Measurements from ENCODE around the gene HSPB1. TPM values are rescaled to one million over a fixed set of nuclear protein-coding genes. Genes with fewer than 3 reads are reported as not detected.

Gene HSPB1
- total and polyA plus RNA-seq, 2 experiments from 2014 or later: 186 to 1,525 TPM

DNA sequence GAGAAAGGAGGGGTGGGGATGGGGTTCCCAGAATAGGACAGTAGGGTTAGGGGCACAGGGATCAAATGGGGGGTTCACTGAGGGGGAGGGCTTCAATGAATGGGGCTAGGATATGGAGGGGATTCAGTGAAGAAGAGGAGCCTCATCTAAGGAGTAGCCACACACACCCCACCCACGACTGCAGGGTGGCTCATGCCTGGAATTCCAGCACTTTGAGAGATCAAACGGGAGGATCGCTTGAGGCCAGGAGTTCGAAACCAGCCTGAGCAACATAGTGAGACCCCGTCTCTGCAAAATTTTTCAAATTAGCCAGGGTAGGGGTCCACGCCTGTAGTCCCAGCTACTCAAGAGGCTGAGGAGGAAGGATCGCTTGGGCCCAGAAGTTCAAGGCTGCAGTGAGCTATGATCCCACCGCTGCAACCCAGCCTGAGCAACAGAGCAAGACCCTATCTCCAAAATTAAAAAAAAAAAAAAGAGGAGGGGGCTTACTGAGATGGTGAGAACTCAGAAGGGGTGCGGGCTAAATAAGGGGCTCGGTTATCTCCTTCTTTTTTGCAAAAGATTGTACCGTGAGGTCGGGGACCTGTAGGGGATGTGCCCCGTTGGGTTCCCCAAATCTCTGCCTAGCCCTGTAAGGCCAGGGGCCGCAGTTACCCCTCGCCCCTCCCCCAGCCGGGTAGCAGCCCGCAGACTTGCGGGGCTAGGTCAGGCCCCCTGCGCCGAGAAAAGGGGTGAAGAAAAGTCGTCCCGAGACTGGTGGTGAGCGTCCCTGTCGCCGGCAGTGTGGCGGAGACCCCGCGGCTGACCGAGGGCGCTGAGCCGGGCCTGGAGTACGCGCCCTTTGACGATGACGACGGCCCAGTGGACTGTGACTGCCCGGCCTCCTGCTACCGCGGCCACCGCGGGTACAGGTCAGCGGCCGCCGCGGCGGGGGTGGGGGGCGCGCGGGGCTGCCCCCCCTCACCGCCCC is 43.1 kb upstream of the HSPB1 start:
- no peaks in the 10 kb centered on the region for H3K4me1 ChIP-seq (ENCODE audit: insufficient read depth)
- H3K4me3 ChIP-seq: no peak overlapping the region
- TF ChIP-seq, protein P1, sequence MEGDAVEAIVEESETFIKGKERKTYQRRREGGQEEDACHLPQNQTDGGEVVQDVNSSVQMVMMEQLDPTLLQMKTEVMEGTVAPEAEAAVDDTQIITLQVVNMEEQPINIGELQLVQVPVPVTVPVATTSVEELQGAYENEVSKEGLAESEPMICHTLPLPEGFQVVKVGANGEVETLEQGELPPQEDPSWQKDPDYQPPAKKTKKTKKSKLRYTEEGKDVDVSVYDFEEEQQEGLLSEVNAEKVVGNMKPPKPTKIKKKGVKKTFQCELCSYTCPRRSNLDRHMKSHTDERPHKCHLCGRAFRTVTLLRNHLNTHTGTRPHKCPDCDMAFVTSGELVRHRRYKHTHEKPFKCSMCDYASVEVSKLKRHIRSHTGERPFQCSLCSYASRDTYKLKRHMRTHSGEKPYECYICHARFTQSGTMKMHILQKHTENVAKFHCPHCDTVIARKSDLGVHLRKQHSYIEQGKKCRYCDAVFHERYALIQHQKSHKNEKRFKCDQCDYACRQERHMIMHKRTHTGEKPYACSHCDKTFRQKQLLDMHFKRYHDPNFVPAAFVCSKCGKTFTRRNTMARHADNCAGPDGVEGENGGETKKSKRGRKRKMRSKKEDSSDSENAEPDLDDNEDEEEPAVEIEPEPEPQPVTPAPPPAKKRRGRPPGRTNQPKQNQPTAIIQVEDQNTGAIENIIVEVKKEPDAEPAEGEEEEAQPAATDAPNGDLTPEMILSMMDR (IDR thresholded peaks at IDR 0.05; ENCODE audit: poor library complexity): no peak
- TF ChIP-seq EZH2 (IDR thresholded peaks at IDR 0.05; ENCODE audit: borderline replicate concordance): no peak
- TF ChIP-seq EZH2phosphoT487 (IDR thresholded peaks at IDR 0.05; ENCODE audit: low read depth, severe bottlenecking, unreplicated experiment): no peak
- peak overlapping the region; percentile 60 for H2AFZ ChIP-seq
- no peaks in the 10 kb centered on the region for H3K9me2 ChIP-seq (replicated peaks; ENCODE audit: insufficient read depth)
- no peaks in the 10 kb centered on the region for H3K9me3 ChIP-seq (ENCODE audit: low read depth)
- 27% methylated on average over 38 of the region's 50 CpGs for WGBS (ENCODE audit: low lambda C conversion rate, missing lambda C conversion rate)
- peaks cover 5% of the 10 kb centered on the region for H3K27me3 ChIP-seq
- H3K27ac ChIP-seq: no peak overlapping the region
- H3K4me2 ChIP-seq: peak overlapping the region; percentile 90
- no peaks in the 10 kb centered on the region for H3K79me2 ChIP-seq
- H3K36me3 ChIP-seq (replicated peaks; ENCODE audit: insufficient read depth, low read depth): no peaks in the 10 kb centered on the region
- DNase-seq (ENCODE audit: low spot score): no peak
- H4K20me1 ChIP-seq (ENCODE audit: insufficient read depth, poor library complexity, severe bottlenecking): no peaks in the 10 kb centered on the region

DNA sequence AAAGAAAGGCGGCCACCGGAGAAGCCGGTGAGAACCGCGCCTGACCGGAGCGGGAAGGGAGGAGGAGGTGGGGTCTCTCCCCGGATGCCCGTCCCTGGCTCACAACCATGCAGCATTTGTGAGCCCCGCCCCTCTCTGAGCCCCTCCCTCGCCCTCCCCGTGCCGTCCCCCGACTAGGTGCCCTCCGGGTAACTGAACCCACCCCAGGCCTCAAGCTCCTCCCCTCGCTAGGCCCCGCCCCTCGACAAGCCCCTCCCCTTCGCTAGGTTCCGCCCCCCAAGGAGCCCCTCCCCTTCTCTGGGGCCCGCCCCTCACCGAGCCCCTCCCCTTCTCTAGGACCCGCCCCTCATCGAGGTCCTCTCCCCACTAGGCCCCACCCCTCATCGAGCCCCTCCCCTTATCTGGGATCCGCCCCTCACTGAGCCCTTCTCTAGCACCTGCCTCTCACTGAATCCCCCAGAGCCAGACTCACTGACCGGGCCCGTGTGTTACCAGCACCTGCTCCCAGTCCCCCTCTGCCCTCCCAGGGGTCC is 42.2 kb upstream of the HSPB1 start:
- H3K4me1 ChIP-seq (ENCODE audit: insufficient read depth): no peaks in the 10 kb centered on the region
- TF ChIP-seq EZH2 (IDR thresholded peaks at IDR 0.05; ENCODE audit: borderline replicate concordance) (no peak), EZH2phosphoT487 (IDR thresholded peaks at IDR 0.05; ENCODE audit: low read depth, severe bottlenecking, unreplicated experiment) (no peak)
- TF ChIP-seq, protein P1 (IDR thresholded peaks at IDR 0.05; ENCODE audit: poor library complexity): no peak
- DNase-seq (ENCODE audit: low spot score): peak; percentile 62
- H3K9me3 ChIP-seq (ENCODE audit: low read depth): no peaks in the 10 kb centered on the region
- no peaks in the 10 kb centered on the region for H4K20me1 ChIP-seq (ENCODE audit: insufficient read depth, poor library complexity, severe bottlenecking)
- H3K9me2 ChIP-seq (replicated peaks; ENCODE audit: insufficient read depth): no peaks in the 10 kb centered on the region
- WGBS (ENCODE audit: low lambda C conversion rate, missing lambda C conversion rate): 17% methylated on average over 7 of the region's 28 CpGs
- no peak overlapping the region for H3K27ac ChIP-seq
- no peaks in the 10 kb centered on the region for H3K79me2 ChIP-seq
- H3K4me2 ChIP-seq: peak overlapping the region; percentile 90
- no peak overlapping the region for H3K4me3 ChIP-seq
- H3K36me3 ChIP-seq (replicated peaks; ENCODE audit: insufficient read depth, low read depth): no peaks in the 10 kb centered on the region
- peaks cover 5% of the 10 kb centered on the region for H3K27me3 ChIP-seq
- peak overlapping the region; percentile 60 for H2AFZ ChIP-seq

DNA sequence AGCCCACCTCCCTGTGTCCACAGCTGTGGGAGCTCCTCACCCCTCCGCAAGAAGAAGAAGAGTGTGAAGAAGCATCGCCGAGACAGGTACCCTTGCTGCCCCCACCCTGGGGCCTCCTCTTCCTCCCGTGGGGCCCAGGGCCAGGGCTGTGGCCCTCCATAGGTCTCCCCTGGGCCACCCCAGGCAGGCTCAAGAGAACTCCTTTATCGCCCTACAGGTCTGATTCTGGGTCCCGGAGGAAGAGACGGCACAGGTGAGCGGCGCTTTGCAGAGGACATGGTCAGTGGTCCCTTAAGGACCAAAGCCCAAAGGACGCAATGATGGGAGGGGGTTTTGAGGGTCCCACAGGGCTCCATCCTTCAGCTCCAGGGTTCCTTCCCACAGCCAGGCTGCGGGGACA is 41.1 kb upstream of the HSPB1 start:
- Histone ChIP-seq H3K4me1 (ENCODE audit: insufficient read depth) (no peaks in the 10 kb centered on the region), H3K27ac (no peak overlapping the region), H3K9me2 (replicated peaks; ENCODE audit: insufficient read depth) (no peaks in the 10 kb centered on the region), H3K79me2 (no peaks in the 10 kb centered on the region), H3K4me2 (no peak overlapping the region), H3K27me3 (peaks cover 5% of the 10 kb centered on the region), H3K4me3 (no peak overlapping the region), H2AFZ (no peak overlapping the region), H3K36me3 (replicated peaks; ENCODE audit: insufficient read depth, low read depth) (no peaks in the 10 kb centered on the region), H3K9me3 (ENCODE audit: low read depth) (no peaks in the 10 kb centered on the region), H4K20me1 (ENCODE audit: insufficient read depth, poor library complexity, severe bottlenecking) (no peaks in the 10 kb centered on the region)
- no peak for DNase-seq (ENCODE audit: low spot score)
- 95% methylated on average over 11 of the region's 11 CpGs for WGBS (ENCODE audit: low lambda C conversion rate, missing lambda C conversion rate)
- TF ChIP-seq EZH2 (IDR thresholded peaks at IDR 0.05; ENCODE audit: borderline replicate concordance): no peak
- TF ChIP-seq EZH2phosphoT487 (IDR thresholded peaks at IDR 0.05; ENCODE audit: low read depth, severe bottlenecking, unreplicated experiment): no peak
- TF ChIP-seq, protein P1 (IDR thresholded peaks at IDR 0.05; ENCODE audit: poor library complexity): no peak

Measured in hepatocyte (in vitro differentiated cells).